ENCODE results near the gene KCNQ1. TPM values are rescaled to one million over a fixed set of nuclear protein-coding genes. Genes with fewer than 3 reads are reported as not detected.

The KCNQ1 gene
- total RNA-seq, 2 donors from 2014 or later: 4.4 to 25.3 TPM

GRCh38 chr11:2657697-2658284 lies 213.0 kb downstream of the KCNQ1 start:
- Histone ChIP-seq H3K4me1 (ENCODE audit: control insufficient read depth in 1 of 2, low read depth in 2 of 2) (no peaks in the 10 kb centered on the region), H3K27ac (no peak overlapping the region), H3K9me3 (peaks cover 20% of the 10 kb centered on the region), H3K27me3 (replicated peaks; ENCODE audit: insufficient read depth) (no peaks in the 10 kb centered on the region), H3K4me3 (no peak overlapping the region), H3K36me3 (no peaks in the 10 kb centered on the region)
- DNase-seq (ENCODE audit: low spot score): no peak
- no peak for ATAC-seq (ENCODE audit: insufficient number of reproducible peaks, low FRiP score, low read depth)
- no peak for TF ChIP-seq CTCF (IDR thresholded peaks at IDR 0.05)

- peaks cover 17% of the 10 kb centered on the region for H3K9me3 ChIP-seq
- H3K27me3 ChIP-seq (replicated peaks; ENCODE audit: insufficient read depth): no peaks in the 10 kb centered on the region
- no peaks in the 10 kb centered on the region for H3K36me3 ChIP-seq
- TF ChIP-seq CTCF (IDR thresholded peaks at IDR 0.05): no peak
- H3K4me3 ChIP-seq: no peak overlapping the region
- H3K4me1 ChIP-seq (ENCODE audit: control insufficient read depth in 1 of 2, low read depth in 2 of 2): no peaks in the 10 kb centered on the region
- ATAC-seq (ENCODE audit: insufficient number of reproducible peaks, low FRiP score, low read depth) (no peak), DNase-seq (ENCODE audit: low spot score) (no peak)
- H3K27ac ChIP-seq: no peak overlapping the region
Measured at GRCh38 chr11:2660357-2660939, 215.6 kb downstream of the KCNQ1 start.

- Histone ChIP-seq H3K36me3 (no peaks in the 10 kb centered on the region), H3K9me3 (peaks cover 17% of the 10 kb centered on the region), H3K27ac (no peak overlapping the region), H3K27me3 (replicated peaks; ENCODE audit: insufficient read depth) (no peaks in the 10 kb centered on the region), H3K4me1 (ENCODE audit: control insufficient read depth in 1 of 2, low read depth in 2 of 2) (no peaks in the 10 kb centered on the region), H3K4me3 (no peak overlapping the region)
- DNase-seq (ENCODE audit: low spot score) (no peak), ATAC-seq (ENCODE audit: insufficient number of reproducible peaks, low FRiP score, low read depth) (no peak)
- no peak for TF ChIP-seq CTCF (IDR thresholded peaks at IDR 0.05)
Measured at GRCh38 chr11:2661173-2662023, 216.6 kb downstream of the KCNQ1 start.

GRCh38 chr11:2662024-2662312 lies 217.2 kb downstream of the KCNQ1 start:
- Histone ChIP-seq H3K4me1 (ENCODE audit: control insufficient read depth in 1 of 2, low read depth in 2 of 2) (no peaks in the 10 kb centered on the region), H3K27ac (no peak overlapping the region), H3K36me3 (no peaks in the 10 kb centered on the region), H3K4me3 (no peak overlapping the region), H3K9me3 (peaks cover 17% of the 10 kb centered on the region), H3K27me3 (replicated peaks; ENCODE audit: insufficient read depth) (no peaks in the 10 kb centered on the region)
- DNase-seq (ENCODE audit: low spot score): no peak
- TF ChIP-seq CTCF (IDR thresholded peaks at IDR 0.05): no peak
- ATAC-seq (ENCODE audit: insufficient number of reproducible peaks, low FRiP score, low read depth): no peak

- H3K9me3 ChIP-seq: peaks cover 17% of the 10 kb centered on the region
- no peak for TF ChIP-seq CTCF (IDR thresholded peaks at IDR 0.05)
- ATAC-seq (ENCODE audit: insufficient number of reproducible peaks, low FRiP score, low read depth) (no peak), DNase-seq (ENCODE audit: low spot score) (no peak)
- no peak overlapping the region for H3K27ac ChIP-seq
- H3K27me3 ChIP-seq (replicated peaks; ENCODE audit: insufficient read depth): no peaks in the 10 kb centered on the region
- no peak overlapping the region for H3K4me3 ChIP-seq
- no peaks in the 10 kb centered on the region for H3K4me1 ChIP-seq (ENCODE audit: control insufficient read depth in 1 of 2, low read depth in 2 of 2)
- no peaks in the 10 kb centered on the region for H3K36me3 ChIP-seq
Measured at GRCh38 chr11:2662430-2663299, 217.9 kb downstream of the KCNQ1 start.
